Activated naive CD4-positive, alpha-beta T cell treated with anti-CD3 and anti-CD28 coated beads, Interleukin-2, amount 50 U/mL, for 72 hours (primary cell): ENCODE results near the gene PRKAA1. TPM values are rescaled to one million over a fixed set of nuclear protein-coding genes. Genes with fewer than 3 reads are reported as not detected.
A peak's percentile ranks its signal among the peaks of the same experiment; 100 is the strongest.

ENCODE experiments used
- ATAC-seq, 2 donors: fragments of 150-1000 bp; cut with Tn5 transposase; 2 replicates each; pipeline ENCODE4 v1.10.0; 2021; ENCODE audit warnings: mild to moderate bottlenecking in 2 of 2, moderate library complexity in 2 of 2
- DNase-seq, 2 donors: peaks; one replicate each; pipeline ENCODE4 v3.0.0; 2021 to 2022; ENCODE audit warnings: low spot score in 2 of 2
- H3K27ac Mint-ChIP-seq, 2 donors: one replicate each; pipeline ENCODE4 v1.8.0; 2022; ENCODE audit warnings: mild to moderate bottlenecking in 2 of 2, mixed read lengths in 2 of 2
- H3K36me3 Mint-ChIP-seq, 2 donors: one replicate each; pipeline ENCODE4 v1.8.0; 2022; ENCODE audit warnings: mixed read lengths in 2 of 2
- H3K9me3 Mint-ChIP-seq, 2 donors: one replicate each; pipeline ENCODE4 v1.8.0; 2022; ENCODE audit warnings: mixed read lengths in 2 of 2
- total RNA-seq, 2 donors: library from RNA; stranded (reverse); gene quantifications; one replicate each; pipeline ENCODE4 v1.2.3, GENCODE V29; 2022

PRKAA1 gene
- total RNA-seq, 2 donors from 2014 or later = 48.2 to 50.0 TPM

DNA sequence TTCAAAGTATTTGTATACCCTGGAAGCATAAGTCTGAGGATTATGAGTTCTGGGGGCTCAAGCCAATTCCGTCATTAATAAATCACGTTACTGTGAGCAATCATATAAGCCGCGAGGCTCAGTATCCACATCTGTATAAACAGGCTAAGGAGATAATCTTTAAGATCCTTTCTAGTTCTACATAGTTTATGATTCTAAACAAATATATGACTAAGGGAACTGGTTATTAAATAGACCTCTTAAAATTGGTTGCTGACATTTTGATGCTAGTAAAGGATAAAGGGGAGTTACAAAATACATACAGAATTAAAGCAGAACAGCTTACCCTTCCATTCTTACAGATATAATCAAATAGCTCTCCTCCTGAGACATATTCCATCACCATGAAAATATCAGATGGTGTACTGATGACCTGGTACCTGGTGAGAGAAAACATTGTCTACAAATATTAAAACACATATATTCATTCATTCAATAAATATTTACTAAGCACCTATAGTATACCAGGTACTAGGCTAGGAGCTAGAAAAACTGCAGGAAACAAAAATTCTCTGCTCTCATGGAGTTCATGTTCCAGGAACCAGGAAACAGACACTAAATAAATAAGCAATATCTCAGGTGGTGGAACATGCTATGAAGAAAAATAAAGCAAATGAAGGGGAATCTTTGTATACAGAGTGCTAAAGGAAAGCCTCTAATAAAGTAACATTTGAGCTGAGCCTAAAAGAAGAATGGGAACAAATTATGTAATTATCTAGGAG lies 22.9 kb downstream of the PRKAA1 start:
- Mint-ChIP-seq H3K27ac (peak overlapping the region in 1 of 2 donors; percentile 40), H3K9me3 (no peaks in the 10 kb centered on the region), H3K36me3 (peaks cover 10 to 17% of the 10 kb centered on the region in 2 donors)
- no peak for DNase-seq
- ATAC-seq = no peak

DNA sequence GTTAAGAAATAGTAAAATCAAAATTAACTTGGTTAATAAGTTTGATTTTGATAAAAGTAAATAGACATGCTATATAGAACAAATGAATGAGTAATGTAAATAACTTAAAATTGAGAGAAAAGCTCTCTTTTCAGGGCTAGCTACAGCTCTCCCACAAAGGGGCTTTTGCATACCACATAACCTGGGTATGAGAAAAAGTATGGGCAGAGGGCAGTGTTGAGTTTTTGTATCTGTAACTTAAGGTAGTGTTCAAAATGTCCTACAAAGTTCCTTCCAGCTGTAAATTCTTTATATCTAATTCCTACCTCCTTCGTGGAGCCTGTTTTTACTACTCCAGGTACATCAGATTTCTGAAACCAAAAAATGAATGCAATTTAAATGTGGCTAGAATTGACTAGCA lies 23.6 kb downstream of the PRKAA1 start:
- ATAC-seq (no peak), DNase-seq (no peak)
- no peak overlapping the region for H3K27ac Mint-ChIP-seq
- no peaks in the 10 kb centered on the region for H3K9me3 Mint-ChIP-seq
- H3K36me3 Mint-ChIP-seq = peaks cover 10 to 17% of the 10 kb centered on the region in 2 donors

DNA sequence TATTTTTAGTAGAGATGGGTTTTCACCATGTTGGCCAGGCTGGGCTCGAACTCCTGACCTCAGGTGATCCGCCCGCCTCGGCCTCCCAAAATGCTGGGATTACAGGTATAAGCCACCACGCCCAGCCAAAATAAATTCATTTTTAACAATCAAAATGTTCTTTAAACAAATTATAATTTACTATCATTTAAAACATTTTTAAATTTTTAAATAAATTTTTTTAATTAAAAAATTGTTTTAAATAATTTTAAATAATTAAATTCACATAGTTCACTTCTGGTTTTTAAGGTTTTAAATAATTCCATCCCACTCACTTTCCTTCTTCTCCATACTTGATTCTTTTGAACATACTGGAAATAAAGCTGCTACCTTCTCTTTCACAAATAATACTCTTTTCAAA lies 27.4 kb downstream of the PRKAA1 start:
- peak overlapping the region in 1 of 2 donors; percentile 19 for H3K27ac Mint-ChIP-seq
- no peaks in the 10 kb centered on the region for H3K9me3 Mint-ChIP-seq
- DNase-seq (no peak), ATAC-seq (no peak)
- H3K36me3 Mint-ChIP-seq = peaks cover 5 to 6% of the 10 kb centered on the region in 2 donors

DNA sequence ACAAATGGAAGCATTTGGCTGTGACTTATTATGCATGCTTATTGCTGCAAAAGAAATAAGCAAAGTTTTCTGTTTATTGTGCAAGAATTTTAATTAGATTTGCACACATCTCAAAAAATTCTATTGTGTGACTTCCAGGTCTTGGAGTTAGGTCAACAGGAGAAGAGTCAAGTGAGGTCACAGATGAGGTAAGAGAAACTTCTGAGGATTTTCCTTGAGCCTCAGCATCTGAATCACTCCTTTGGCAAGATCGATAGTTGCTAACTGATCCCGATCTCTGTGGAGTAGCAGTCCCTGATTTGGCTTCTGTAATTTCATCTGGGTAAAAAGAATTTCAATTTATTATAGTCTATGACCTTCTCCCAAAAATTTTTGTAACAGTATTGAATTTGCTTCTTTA lies 35.5 kb downstream of the PRKAA1 start:
- Mint-ChIP-seq H3K9me3 (no peaks in the 10 kb centered on the region), H3K27ac (no peak overlapping the region), H3K36me3 (peaks cover 0 to 8% of the 10 kb centered on the region in 2 donors)
- DNase-seq (no peak), ATAC-seq (no peak)

DNA sequence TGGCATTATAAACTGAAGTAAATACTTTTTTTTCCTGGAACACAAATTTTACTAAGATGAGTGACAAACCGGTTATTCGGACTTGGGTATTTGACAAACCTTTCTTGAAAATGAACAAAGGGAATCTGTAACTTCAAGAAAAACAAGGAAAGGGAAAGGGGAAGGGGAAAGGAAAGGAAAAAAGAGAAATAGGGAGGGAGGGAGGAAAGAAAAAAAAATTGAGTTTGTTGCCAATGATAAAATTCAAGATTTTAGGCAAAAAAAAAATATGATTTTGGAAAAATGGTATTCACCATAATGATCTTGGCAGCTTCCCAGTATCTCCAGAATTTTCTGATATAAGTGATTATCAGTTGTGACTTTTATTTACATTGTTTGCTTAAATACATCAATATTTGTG lies 40.8 kb downstream of the PRKAA1 start:
- Mint-ChIP-seq H3K9me3 (no peaks in the 10 kb centered on the region), H3K27ac (no peak overlapping the region), H3K36me3 (peaks cover 6 to 10% of the 10 kb centered on the region in 2 donors)
- no peak for DNase-seq
- no peak for ATAC-seq

DNA sequence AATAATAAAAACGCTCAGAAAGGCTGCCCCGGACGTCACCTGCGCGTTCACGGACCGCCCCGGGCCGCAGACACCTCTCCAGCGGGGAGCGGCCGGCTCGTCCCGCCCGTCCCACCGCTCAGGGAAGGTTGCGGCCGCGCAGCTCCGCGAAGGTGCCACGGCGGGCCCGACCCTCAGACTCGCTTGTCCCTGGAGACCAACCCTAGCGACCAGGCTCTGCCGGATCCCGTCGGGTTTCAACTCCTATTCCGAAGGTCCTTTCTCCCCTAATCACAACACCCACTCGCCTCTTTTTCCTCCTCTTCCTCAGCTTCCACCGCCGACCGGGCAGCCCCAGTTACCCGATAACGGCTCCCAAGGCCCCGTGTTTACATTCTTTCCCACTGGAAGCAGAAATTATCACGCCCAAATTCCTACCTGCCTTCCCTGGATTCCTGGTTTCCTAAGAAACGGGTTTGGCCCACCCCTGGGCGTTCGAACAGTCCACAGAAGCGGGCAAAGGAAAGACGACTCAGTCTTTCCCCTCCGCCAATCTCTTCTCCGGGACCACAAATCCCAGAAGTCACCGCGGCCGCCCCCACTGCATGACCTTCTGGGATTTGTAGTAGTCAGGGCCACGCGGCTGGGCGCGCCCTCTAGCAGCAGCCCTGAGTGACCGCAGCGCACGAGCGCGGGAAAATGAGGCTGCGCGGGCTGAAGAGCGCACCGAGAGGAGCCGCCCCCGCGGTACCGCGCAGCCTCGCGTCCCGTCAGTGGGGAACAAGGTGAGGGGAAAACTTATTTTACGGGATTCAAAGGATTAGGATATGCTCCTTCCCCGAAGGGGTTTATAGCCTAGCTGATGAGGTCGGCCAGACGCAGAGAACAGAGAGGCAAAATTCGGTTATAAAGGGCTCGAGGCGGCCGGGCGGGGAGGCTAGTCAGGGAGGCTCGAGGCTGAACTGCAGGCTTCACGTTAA lies 42.5 kb downstream of the PRKAA1 start, which contains the start of gene TTC33:
Gene TTC33 (minus strand): TSS at position 555 of the 959 bp plus-strand sequence. CDS start 8,943 bp downstream, outside the sequence.
- DNase-seq (peak; percentile 92 to 94), ATAC-seq (peak; percentile 90 to 91)
- Mint-ChIP-seq H3K36me3 (peaks cover 6 to 25% of the 10 kb centered on the region in 2 donors), H3K9me3 (no peaks in the 10 kb centered on the region), H3K27ac (no peak within 1 kb of the TSS)

DNA sequence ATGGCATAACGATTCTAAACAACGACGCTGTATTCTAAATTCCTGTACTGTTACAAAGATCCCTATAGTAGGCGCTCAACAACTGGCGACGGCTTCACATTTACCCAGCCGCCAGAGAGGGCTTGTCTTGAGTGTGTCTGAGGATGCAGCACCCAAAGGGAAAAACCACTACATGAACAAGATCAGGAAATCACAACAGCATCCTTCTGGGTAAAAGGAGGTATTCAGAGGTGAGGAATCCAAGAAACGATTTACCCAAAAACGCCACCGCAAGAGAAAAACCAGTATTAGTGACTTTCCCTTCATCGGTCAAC lies 43.1 kb downstream of the PRKAA1 start:
- ATAC-seq (peak; percentile 66 to 70), DNase-seq (peak in 1 of 2 donors; percentile 60)
- H3K36me3 Mint-ChIP-seq = peaks cover 6 to 29% of the 10 kb centered on the region in 2 donors
- no peaks in the 10 kb centered on the region for H3K9me3 Mint-ChIP-seq
- no peak overlapping the region for H3K27ac Mint-ChIP-seq

DNA sequence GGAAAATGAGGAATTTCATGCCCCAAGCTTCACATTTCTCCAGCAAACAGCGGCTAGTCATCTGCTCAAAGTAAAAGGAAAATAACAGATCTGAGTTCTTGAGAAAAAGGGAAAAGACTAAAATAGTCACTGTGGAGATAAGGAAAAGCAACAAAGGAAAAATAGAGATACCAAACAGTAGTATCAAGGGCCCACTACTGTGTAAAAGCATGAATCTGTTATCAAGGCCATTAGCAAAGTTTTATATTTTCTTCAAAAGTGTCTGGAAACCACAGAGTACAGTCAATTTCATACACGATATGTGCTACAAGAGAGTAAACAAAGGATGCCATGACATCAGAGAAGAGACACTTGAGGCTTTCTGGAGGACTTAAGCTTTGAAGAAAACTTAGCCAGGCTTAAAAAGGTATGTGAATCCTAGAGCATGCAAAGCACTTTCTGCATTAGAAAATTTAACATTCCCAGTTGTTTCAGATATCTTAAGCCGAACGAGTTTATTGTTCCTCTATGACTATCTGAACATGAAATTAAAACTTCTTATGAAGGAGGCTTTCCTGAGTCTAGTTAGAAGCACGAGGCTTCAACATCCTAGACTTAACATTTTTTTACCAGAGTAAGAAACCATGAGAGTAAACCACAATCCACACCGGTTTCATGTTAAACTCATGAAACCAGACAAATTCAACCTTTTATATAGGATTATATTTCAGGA lies 43.6 kb downstream of the PRKAA1 start:
- H3K27ac Mint-ChIP-seq = no peak overlapping the region
- ATAC-seq (peak; percentile 16 to 57), DNase-seq (no peak)
- H3K36me3 Mint-ChIP-seq = peaks cover 6 to 29% of the 10 kb centered on the region in 2 donors
- no peaks in the 10 kb centered on the region for H3K9me3 Mint-ChIP-seq

DNA sequence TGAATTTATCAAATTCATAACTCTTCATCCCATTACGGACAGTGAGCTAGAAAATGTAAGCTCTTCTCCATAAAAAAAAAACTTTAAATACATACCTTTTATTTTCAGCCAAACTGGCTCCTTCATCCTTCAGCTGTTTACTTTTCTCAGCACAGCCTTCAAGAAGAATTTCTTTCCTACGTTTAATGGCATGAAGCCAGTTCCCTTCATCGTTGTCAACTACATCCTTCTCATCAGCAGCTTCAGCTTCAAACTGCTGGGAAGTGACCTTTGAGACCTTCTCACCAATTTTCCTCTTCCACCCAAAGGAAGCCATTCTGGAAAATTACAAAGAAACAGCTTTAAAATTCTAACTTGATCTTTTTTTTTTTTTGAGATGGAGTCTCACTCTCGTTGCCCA lies 51.5 kb downstream of the PRKAA1 start:
- ATAC-seq (no peak), DNase-seq (no peak)
- Mint-ChIP-seq H3K27ac (no peak overlapping the region), H3K9me3 (no peaks in the 10 kb centered on the region), H3K36me3 (peaks cover under 1 to 34% of the 10 kb centered on the region in 2 donors)

DNA sequence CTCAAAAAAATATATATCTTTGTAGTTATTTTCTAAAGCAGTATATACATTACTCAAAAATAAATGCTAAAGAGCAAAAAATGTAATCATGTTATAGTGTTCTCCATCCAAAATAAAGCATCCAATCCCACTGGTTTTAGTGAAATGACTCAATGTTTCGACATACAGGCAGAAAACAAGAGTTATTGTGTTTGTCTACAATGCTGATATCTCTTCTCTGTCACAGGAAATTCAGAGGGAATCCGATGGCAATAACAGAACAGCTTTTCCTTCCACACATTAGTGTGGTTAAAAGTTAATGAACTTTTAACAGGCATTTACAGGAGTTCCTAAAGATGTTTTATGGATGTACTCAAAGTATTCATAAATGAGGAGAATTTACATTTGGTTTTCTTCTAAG lies 54.4 kb downstream of the PRKAA1 start:
- no peak for DNase-seq
- H3K27ac Mint-ChIP-seq = no peak overlapping the region
- ATAC-seq = no peak
- peaks cover 4 to 10% of the 10 kb centered on the region in 2 donors for H3K9me3 Mint-ChIP-seq
- H3K36me3 Mint-ChIP-seq = peaks cover 15 to 45% of the 10 kb centered on the region in 2 donors

DNA sequence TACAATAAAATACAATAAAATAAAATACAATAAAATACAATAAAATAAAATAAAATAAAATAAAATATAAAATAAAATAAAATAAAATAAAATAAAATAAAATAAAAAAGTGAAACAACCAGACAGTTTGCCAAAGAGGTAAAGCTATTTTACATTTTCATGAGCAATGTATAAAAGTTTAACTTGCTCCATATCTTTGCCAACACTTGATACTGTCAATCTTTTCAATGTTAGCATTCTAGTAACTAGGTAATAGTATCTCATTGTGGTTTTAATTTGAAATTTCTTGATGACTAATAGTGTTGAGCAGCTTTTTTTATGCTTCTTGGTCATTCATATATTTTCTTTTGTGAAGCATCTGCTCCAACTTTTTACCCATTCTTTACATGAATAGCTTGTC lies 59.7 kb downstream of the PRKAA1 start:
- Mint-ChIP-seq H3K9me3 (peaks cover 4 to 10% of the 10 kb centered on the region in 2 donors), H3K27ac (no peak overlapping the region), H3K36me3 (peaks cover 15 to 33% of the 10 kb centered on the region in 2 donors)
- ATAC-seq = no peak
- no peak for DNase-seq

DNA sequence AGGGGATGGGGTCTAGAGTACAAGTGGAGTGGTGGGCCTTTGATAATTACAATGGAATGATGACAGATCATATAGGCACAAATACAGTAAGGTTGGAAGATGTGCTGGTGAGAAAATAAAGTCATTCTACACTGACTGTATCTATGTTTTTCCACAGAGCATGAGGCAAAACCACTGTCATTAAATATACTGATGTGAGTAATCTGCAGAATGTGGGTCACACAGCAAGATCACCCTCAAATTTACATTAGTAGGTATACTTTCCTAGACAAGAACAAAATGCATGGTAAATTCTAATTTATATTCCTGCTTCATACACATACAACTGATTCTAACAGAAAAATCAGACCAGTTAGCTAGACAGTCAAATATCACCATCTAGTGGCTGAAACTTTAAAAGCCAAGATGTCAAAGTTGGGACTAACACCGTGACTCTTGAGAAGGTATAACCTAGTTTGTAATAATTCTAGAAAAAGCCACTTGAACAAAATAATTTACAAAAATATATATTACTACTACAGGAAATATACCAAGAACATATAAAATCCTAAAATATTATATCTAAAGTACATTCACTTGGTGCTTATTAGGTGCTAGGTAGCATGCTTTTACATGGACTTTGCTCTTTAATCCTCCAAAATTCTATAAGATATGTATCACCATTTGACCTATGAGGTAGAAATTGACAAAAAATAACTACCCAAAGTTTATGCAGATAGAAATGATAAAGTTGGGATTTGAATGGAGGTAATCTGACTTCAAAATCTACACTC lies 61.9 kb downstream of the PRKAA1 start:
- ATAC-seq = peak; percentile 80
- Mint-ChIP-seq H3K36me3 (peaks cover 10 to 31% of the 10 kb centered on the region in 2 donors), H3K9me3 (peaks cover 4 to 15% of the 10 kb centered on the region in 2 donors), H3K27ac (peak overlapping the region; percentile 51 to 60)
- peak in 1 of 2 donors; percentile 22 for DNase-seq

DNA sequence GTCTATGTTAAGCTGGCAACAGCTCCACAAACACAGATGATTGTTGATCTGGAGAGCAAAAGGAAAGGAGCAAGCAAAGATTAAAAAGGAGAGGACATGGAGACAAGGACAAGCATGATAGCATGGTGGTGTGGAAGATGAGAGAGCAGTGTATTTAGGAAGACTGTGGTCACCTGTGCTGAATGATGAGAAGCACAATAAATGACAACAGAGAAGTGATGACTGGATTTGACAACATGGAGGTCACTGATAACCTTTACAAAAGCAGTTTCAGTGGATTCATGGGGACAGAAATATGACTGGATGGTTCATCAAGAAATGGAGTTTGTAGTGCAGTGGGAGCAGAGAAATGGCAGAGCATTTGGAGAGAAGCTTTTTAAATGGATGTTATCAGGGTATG lies 62.6 kb downstream of the PRKAA1 start:
- peaks cover 0 to 8% of the 10 kb centered on the region in 2 donors for H3K9me3 Mint-ChIP-seq
- H3K27ac Mint-ChIP-seq = peak overlapping the region; percentile 51 to 60
- peak in 1 of 2 donors; percentile 65 for ATAC-seq
- H3K36me3 Mint-ChIP-seq = peaks cover 4 to 28% of the 10 kb centered on the region in 2 donors
- no peak for DNase-seq

DNA sequence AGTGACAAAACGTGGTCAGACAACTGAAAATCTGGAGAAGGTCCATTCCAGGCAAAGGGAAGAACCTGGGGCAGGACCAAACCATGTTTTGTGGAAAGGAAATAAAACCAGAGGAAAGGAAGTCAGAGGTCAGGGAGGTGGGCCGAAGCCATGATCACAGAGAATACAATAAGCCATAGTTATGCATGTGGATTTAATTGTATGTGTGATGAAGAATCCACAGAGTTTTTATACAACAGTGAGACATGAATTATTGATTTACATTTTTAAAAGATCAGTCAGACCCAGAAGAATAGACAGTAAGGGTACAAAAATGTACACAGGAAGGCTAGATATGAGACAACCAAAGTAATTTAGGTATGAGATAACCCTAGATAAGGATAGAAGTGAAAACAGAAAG lies 63.2 kb downstream of the PRKAA1 start:
- peak overlapping the region in 1 of 2 donors; percentile 60 for H3K27ac Mint-ChIP-seq
- ATAC-seq = peak; percentile 33 to 35
- H3K36me3 Mint-ChIP-seq = peaks cover 0 to 23% of the 10 kb centered on the region in 2 donors
- H3K9me3 Mint-ChIP-seq = peaks cover 0 to 6% of the 10 kb centered on the region in 2 donors
- no peak for DNase-seq

DNA sequence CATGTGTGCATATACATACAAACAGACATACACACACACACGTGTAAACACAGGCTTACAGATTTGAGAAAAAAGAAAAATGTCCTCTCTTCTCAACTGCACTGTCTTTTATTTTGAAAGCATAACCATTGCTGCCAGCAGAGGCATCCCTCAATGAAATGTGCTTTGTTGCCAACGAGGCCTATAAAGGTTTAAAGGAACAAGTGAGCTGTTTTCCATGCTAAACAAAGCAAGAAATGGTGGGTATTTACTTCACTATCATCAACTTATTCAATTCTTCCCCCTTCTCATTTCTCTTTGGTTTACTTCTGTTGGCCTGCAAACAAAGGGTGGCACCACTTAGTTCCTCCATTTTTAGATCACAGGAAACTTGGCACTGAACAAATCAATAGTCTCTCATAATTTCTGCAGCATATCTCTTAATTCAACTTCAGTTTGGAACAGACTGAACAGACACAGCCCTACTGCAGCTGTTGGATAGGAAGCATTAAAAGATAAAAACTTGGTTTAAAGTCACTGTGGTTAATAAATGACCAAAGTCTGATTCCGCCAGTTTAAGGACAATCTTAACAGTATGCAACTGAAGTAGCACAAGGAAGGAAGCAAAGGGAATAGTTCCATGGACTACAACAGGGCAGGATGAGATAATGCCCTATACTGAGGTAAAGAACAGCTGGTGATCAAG lies 64.2 kb downstream of the PRKAA1 start:
- ATAC-seq (no peak), DNase-seq (no peak)
- Mint-ChIP-seq H3K27ac (no peak overlapping the region), H3K9me3 (peaks cover 0 to 6% of the 10 kb centered on the region in 2 donors), H3K36me3 (peaks cover 0 to 16% of the 10 kb centered on the region in 2 donors)
